GM19351 (cell line): ENCODE results near the gene TTLL10.
"Not testable (repeated sequence)": the region's sequence is repeated elsewhere in the genome, so short reads cannot be mapped to it uniquely, and the experiment has no call there.

ENCODE experiments used
- ATAC-seq: cut with Tn5 transposase; IDR thresholded peaks from one replicate; pipeline ENCODE4 v1.9.1; 2021; ENCODE audit warnings: mild to moderate bottlenecking, moderate library complexity; ENCODE audit not compliant: unreplicated experiment

The TTLL10 gene

DNA sequence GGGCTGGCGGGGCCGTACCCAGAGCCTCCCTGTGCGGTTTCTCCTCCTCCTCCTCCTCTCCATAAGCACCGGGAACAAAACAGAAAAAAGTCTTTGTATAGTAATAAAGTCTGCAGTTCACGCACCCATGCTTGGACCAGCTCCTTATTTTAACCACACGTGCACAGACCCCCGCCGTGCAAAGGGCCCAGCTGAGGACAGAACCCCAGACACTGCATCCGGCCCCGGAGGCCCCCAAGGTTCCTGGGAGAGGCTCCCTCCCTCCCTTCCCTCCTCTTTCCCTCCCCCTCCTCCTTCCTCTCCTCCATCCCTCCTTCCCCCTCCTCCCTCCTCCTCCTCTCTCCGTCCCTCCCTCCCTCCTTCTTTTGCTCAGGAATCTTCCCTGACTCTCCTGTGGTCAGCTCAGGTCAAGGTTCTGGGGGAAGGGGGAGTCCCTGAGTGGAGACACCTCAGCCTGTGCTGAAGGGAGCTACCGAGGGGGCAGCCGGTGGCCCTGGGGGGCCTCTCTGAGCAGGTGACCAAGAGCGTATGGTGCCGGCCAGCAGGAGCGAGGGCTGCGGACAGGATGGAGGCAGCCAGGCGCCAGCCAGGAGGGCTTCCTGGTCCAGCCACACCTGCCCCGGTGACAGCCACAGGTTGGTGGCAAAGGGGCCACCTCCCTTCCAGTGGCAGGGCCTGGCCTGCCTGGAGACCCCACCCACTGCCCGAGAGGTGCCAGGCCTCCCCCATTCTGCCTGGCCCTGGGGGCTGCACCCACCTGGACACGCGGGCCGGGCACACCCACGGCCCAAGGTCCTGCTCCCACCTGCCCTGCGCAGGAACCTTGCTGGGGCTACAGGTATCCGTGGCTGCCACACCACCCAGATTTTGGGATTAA lies 3.2 kb upstream of the TTLL10 start:
- ATAC-seq: no peak

DNA sequence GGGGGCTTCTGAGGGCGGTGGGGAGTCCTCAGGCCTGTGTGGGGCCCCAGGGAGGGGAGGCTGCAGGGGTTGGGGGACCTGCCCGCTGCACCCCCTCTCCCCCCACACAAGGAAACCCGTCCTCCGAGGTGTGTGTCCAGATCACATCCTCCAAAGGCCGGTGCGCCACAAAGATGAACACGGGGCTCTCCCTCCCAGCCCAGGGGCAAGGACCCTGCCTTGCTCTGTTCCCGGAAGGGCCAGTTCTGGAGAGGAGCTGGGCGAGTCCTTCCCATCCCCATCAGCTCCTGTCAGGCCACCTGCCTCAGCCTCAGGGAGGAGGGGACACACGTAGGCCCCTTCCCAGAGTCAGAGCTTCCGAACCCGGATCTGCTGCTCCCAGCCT lies 2.5 kb upstream of the TTLL10 start:
- no peak for ATAC-seq

DNA sequence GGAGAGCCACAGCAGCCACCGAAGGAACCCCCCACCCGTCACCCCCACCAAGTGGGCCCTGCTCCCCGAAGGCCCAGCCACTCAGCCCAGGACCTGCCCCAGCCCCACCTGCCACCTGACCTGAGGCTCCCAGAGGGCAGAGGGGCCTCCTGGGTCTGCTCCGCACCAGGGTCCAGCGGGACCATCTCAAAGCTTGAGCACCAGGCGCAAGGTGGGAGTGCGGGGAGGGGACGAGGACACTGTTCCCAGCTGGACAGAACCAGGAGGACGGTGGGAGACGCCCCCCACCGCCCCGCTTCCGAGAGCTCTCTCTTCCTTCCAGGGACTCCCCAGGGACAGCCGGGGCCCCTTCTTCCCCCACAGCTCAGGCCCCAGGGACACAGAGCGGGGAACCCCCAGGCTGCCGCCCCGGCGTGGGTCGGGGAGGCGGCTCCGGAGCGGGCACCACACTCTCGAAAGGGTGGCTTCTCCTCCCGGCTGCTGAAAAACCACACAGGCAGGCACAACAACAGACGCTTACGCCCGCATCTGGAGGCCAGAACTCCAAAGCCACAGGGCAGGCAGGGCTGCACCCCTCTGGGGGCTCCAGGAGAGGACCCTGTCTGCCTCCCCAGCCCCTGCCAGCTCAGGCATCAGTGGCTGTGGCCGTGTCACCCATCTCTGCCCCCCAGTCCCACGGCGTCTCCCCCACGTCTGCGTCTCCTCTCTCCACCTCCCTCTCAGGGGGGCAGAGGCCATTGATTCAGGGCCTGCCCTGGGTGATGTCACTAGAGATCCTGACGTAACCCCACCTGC lies 1.9 kb upstream of the TTLL10 start:
- no peak for ATAC-seq

DNA sequence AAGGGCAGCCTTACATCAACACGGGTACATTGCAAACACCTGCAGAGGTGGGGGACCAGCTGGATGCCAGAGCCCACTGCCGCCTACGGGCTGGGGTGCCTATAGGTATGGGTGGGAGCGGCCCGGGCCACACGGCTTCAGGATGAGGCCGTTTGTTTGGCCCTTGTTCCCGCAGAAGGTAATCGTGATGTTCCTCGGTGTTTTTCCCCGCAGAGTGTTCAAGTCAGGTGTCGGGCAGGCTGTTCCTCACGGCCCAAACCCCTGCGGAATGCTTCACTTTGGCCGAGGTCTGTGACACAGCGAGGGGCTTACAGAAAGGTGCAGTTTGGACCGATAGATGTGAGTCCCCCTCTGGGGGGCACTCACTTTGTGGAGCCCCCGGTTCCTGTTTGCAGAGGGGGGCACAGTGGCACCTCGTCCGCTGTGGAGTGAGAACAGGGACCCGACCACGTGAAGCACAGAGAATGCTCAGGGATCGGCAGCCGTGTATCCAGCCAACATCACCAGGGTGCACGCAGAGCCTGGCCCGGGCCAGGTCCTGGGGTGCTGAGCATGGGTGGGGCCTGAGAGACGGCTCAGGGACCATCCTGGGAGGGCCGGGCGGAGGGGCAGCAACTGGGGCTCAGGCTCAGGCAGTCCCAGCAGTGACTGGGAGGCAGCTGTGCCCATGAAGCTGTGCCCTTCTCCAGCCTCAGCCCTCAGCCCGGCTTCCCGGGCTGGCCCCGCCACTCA lies 453 bp upstream of the TTLL10 start:
- no peak for ATAC-seq

DNA sequence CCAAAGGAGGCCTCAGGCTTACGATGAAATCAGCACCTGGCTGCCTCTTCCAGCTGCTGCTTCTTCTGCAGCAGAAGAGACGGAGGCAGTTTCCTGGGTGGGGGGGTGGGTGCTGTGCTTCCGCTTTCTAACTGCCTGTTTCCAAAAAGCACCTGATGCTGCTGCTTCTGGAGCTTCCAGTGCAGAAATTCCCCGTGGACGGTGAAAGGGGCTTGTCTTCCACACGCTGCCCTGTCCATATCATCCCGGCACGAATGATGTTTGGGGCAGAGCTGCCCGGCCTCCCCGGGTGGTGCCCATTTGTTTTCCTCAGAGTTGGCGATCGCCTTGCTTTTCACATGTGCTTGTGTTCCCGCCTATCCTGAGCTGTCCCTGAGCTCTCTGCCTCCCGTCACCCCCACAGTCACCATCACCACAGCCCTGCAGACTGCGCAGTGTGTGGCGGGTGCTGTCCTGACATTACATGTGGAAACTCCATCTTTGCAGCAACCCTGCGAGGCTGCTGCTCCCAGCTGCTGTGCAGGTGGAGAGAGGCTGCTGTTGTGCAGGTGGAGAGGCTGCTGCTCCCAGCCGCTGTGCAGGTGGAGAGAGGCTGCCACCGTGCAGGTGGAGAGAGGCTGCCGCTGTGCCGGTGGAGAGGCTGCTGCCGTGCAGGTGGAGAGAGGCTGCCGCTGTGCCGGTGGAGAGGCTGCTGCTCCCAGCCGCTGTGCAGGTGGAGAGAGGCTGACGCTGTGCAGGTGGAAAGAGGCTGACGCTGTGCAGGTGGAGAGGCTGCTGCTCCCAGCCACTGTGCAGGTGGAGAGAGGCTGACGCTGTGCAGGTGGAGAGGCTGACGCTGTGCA lies 1.8 kb downstream of the TTLL10 start:
- ATAC-seq: no peak

DNA sequence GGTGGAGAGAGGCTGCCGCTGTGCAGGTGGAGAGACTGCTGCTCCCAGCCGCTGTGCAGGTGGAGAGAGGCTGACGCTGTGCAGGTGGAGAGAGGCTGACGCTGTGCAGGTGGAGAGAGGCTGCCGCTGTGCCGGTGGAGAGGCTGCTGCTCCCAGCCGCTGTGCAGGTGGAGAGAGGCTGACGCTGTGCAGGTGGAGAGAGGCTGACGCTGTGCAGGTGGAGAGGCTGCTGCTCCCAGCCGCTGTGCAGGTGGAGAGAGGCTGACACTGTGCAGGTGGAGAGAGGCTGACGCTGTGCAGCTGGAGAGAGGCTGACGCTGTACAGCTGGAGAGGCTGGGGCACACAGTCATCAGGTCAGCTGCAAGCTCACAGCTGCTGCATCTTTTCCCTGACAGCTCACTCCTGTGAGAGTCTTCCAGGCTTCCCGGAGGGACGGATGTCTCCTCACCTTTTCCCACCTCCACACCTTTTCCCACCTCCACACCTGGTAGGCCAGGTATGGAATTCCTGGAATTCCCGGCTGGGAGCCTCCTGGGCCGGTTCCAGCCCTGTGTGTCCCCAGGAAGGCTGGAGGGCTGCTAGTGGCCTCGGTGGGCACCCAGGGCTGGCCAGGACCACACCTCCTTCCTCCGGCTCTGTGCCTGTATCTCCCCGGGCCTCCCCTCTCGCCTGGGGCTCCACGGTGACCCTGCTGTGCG lies 2.5 kb downstream of the TTLL10 start:
- not testable (repeated sequence) for ATAC-seq

DNA sequence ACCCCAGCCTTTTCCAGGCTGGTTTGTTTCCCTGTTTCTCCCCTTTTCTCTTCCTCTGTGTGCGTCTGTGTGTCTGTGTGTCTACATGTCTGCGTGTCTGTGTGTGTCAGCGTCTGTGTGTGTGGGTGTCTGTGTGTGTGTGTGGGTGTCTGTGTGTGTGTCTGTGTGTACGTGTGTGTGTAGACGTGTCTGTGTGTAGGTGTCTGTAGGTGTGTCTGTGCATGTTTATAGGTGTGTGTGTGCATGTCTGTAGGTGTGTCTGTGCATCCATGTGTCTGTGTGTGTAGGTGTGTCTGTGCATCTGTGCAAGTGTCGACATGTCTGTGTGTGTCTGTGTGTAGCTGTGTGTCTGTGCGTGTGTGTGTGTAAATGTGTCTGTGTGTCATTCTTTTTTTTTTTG lies 3.3 kb downstream of the TTLL10 start:
- no peak for ATAC-seq

DNA sequence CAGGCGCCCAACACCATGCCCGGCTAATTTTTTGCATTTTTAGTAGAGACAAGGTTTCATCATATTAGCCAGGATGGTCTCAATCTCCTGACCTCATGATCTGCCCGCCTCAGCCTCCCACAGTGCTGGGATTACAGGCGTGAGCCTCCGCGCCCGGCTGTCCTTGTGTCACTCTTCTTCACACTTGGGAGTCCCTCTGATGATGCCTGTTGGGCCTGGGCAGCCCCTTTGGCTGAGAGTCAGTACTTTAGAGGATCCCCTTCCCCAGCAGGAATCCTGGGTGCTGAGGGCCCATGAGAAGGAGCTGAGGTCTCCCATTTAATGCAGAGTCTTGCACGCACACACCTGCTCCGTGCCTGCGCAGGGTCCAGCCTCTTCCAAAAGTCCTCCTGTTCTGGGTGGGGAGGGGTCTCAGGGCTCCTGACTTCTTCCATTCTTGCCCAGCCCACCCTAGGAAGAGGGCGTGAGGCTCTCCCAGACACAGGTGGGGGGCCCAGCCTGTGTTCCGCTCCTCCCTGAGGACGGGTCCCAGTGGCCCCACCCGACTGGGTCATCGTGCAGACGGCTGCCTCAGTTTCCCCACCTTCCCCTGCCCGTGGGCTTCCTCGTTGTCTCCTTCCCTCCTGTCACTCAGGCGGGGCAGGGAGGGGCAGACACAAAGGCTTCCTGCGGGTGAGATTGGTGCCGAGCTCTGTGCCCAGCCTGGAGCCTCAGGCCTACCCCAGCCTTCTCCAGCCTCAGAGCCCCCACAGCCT lies 3.9 kb downstream of the TTLL10 start:
- ATAC-seq: no peak

DNA sequence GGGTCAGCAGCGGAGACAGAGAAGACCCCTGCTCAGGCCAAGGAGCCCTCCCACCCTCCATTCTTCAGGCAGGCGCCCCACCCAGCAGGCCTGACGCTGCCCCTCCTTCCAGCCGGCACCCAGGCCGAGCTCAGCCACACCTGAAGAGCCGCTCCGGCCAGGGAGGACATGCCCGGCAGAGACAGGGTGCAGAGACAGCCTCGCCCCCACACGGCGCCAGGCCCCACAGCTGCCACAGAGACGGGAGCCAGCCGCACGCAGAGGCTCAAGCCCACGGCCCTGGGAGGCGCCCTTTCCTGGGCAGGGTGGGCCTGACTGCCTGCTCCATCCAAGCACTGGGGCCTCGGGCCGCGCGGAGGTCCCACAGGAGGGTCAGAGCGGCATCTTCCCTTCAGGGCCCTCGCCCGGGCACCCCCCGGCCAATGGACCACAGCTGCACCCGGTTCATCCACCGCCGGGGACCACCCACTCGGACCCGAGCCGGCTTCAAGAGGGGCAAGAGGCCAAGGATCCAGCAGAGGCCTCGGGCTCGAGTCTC lies 5.2 kb downstream of the TTLL10 start:
- no peak for ATAC-seq

DNA sequence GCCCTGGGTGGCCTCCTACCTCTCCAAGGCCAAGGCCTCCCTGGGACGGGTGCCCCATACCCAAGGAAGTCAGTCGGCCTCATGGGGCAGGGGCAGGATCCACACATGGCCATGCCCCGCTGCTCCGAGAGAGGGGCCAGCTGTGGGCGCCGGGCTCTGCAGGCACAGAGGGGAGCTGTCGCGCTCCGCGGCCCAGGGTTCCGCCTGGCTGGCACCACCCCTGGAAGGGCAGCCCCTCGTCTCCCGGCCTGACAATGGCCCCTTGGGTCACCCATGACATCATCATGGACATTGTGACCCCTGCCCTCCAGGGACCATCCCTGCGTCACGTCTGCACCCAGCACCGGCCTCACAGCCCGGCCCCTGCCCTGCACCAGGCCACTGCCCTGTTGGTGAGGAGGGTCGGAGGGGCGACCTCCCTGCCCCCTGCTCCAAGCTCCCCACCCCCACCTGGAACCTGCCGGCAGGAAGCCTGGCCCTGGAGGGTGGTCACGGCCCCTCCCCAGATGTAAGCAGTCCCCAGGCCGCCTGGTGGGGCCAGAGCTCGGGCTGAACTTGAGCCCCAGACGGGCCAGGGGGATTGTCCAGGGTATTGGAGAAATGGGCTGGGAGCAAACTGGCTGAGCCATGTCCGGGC lies 5.8 kb downstream of the TTLL10 start:
- ATAC-seq: no peak

DNA sequence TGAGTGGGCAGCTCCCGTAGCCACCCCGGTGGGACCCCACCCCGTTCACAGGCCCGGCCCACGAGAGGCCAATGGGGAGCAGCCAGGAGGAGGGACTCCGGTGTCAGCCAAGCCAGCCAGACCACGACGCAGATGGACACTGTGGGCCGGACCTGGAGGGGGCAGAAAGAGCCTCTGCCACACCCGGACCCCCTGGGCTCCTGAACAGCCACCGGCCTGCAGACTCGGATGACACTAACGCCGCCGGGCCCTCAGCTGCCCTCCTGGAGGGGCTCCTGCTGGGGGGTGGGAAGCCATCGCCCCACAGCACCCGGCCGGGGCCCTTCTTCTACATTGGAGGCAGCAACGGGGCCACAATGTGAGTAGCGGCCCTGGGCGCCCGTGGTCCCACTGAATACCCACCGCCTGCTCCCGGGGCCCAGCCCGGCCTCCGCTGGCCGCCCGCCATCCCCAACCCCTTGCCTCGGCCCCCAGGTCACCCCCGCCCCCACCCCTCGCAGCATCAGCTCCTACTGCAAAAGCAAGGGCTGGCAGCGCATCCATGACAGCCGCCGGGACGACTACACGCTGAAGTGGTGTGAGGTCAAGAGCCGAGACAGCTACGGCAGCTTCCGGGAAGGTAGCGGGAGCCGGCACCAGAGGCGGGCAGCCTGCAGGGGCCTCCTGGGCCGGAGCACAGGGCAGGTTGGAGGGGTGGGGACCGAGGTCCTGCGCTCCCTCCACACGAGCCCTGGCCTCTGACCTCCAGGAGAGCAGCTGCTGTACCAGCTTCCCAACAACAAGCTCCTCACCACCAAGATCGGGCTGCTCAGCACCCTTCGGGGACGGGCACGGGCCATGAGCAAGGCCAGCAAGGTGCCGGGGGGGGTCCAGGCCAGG lies 6.5 kb downstream of the TTLL10 start:
- no peak for ATAC-seq

DNA sequence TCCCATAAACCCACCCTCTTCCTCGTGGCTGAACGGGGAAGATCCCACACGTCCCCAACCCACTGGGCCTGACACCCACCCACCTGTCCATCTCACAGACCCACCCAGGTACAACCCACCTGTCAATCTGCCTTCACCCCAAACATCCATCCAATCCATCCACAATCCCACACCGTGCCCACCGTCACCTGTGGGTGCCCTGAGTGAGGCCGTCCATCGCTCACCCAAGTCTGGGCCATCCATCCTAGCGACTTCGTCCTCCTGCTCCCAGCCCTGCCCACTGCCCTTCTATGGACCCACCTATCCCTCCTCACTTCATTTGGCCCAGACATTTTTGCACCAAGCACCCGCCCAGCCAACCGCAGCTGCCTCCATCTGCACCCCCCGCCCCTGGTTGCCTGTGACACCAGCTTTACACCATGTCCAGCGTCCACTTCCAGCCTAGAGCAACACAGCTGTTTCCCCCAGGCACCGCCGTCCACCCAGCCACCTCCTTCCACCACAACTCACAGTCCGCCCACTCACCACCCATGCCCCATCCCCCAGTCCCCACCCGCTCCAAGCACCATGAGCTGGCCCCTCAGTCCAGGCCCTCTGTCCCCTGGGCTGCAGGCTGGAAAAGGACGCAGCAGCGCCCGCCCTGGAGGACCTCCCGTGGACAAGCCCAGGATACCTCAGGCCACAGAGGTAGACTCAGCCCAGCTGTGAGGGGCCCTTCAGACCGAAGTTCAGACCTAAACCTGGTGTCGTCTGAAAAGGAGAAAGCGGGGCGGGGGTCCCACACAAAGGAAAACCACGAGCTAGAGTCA lies 7.7 kb downstream of the TTLL10 start:
- ATAC-seq: no peak

DNA sequence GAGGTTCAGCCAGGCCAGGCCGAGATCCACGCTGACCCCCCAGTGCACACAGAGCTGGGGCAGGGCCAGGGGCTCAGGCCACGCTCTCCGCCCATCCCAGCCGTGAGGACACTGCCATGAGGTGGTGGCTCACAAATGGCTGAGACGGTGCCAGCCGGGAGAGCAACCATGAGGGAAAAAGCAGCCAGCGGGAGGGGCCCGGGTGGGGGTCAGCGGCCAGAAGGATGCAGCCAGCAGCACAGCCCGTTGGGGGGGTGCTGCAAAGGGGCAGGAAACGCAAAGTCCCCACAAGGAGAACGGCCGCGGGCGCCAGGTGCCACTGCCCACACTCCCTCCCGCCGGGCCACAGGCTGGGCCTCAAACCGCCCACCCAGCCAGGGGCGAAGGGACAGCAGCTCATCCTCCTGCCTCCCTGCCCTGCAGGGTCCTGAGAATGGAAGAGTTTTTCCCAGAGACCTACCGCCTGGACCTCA lies 8.3 kb downstream of the TTLL10 start:
- no peak for ATAC-seq

DNA sequence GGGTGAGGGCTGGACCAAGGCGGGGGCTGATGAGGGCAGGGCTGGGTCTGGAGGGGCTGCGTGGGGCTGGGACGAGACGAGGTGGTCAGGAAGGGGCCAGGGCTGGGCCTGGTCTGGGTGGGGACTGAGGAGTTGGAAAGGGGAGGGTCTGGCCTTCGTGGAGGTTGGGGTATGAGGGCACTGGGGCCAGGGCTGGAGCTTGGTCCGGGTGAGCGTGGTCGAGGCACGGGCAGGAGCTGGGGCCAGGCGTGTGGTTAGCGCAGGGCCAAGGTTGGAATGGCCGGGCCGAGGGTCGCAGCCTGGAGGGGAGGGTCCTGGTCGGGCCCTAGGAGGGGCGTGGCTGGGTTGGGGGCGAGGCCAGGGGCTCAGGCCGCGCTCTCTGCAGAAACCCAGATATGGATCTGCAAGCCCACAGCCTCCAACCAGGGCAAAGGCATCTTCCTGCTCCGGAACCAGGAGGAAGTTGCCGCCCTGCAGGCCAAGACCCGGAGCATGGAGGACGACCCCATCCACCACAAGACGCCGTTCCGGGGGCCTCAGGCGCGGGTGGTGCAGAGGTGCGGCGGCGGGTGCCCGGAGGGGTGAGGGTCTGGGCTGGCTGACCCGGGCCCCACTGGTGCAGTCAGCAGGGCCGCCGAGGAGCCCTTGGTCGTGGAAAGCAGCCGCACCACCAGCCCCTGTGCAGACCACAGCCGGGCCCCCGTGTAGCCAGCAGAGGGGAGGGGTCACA lies 9.0 kb downstream of the TTLL10 start:
- ATAC-seq: no peak

DNA sequence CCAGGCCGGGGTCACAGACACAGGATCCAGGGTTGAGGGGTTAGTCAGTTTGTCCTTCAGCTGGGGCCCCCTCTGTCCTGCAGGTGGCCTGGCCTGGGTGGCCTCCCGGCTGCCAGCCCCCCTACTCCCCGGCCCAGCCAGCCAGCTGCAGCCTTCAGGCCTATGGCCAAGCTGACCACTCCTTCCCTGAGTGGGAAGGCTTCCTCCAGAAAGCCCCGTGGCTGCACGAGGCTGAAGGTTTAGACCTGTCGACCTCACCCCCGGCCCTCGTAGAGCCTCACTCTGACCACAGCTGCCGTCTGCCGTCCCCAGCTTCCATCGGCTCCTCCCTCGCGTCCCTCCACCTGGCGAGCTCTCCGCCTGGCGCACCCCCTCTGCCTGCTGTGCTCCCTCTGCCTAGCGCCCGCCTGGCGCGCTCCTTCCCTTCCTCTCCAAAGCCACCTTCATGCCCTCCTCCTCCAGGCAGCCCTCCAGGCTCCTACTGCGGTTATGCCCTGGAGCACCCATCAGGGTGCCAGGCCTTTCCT lies 9.6 kb downstream of the TTLL10 start:
- ATAC-seq: no peak
